Chondrocyte (in vitro differentiated cells): ENCODE results near the gene EEF2K. TPM values are rescaled to one million over a fixed set of nuclear protein-coding genes. Genes with fewer than 3 reads are reported as not detected.

Source experiments
- DNase-seq: peaks from one replicate; pipeline ENCODE4 v3.0.0; 2021; ENCODE audit warnings: mixed read lengths, low spot score
- H3K27ac Mint-ChIP-seq: one replicate; pipeline ENCODE4 v1.8.0; 2021; ENCODE audit warnings: mild to moderate bottlenecking, moderate library complexity, mixed read lengths; ENCODE audit not compliant: unreplicated experiment
- H3K27me3 Mint-ChIP-seq: 2 replicates; pipeline ENCODE4 v1.8.0; 2021; ENCODE audit warnings: low read depth, mixed read lengths
- H3K36me3 Mint-ChIP-seq: 2 replicates; pipeline ENCODE4 v1.8.0; 2021; ENCODE audit warnings: low read depth, mixed read lengths
- H3K4me1 Mint-ChIP-seq: 2 replicates; pipeline ENCODE4 v1.8.0; 2021; ENCODE audit warnings: low read depth, mild to moderate bottlenecking, mixed read lengths
- H3K4me3 Mint-ChIP-seq: one replicate; pipeline ENCODE4 v1.8.0; 2021; ENCODE audit warnings: mild to moderate bottlenecking, moderate library complexity, mixed read lengths; ENCODE audit not compliant: unreplicated experiment
- H3K9me3 Mint-ChIP-seq: 2 replicates; pipeline ENCODE4 v1.8.0; 2021; ENCODE audit warnings: low read depth, mixed read lengths
- total RNA-seq: library from RNA; stranded (reverse); gene quantifications from 3 replicates; pipeline ENCODE4 v1.2.1, GENCODE V29; 2021
- TF ChIP-seq, protein P1 (sequence below): fragments of 200-600 bp; sonication (generic); IDR thresholded peaks from 2 replicates; pipeline ENCODE4 v1.5.0; 2021; ENCODE audit warnings: antibody characterized with exemption, mild to moderate bottlenecking, moderate library complexity

Gene EEF2K
- total RNA-seq, 1 donor from 2014 or later = 32.6 TPM

GRCh38 chr16:22198547-22199293, 7.4 kb upstream of the EEF2K start:
- Mint-ChIP-seq H3K36me3 (no peaks in the 10 kb centered on the region), H3K27me3 (no peaks in the 10 kb centered on the region), H3K27ac (peak overlapping the region; percentile 97), H3K4me3 (no peak overlapping the region), H3K9me3 (no peaks in the 10 kb centered on the region), H3K4me1 (peaks cover 29% of the 10 kb centered on the region)
- TF ChIP-seq, protein P1, sequence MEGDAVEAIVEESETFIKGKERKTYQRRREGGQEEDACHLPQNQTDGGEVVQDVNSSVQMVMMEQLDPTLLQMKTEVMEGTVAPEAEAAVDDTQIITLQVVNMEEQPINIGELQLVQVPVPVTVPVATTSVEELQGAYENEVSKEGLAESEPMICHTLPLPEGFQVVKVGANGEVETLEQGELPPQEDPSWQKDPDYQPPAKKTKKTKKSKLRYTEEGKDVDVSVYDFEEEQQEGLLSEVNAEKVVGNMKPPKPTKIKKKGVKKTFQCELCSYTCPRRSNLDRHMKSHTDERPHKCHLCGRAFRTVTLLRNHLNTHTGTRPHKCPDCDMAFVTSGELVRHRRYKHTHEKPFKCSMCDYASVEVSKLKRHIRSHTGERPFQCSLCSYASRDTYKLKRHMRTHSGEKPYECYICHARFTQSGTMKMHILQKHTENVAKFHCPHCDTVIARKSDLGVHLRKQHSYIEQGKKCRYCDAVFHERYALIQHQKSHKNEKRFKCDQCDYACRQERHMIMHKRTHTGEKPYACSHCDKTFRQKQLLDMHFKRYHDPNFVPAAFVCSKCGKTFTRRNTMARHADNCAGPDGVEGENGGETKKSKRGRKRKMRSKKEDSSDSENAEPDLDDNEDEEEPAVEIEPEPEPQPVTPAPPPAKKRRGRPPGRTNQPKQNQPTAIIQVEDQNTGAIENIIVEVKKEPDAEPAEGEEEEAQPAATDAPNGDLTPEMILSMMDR = peak; percentile 6
- no peak for DNase-seq

DNA sequence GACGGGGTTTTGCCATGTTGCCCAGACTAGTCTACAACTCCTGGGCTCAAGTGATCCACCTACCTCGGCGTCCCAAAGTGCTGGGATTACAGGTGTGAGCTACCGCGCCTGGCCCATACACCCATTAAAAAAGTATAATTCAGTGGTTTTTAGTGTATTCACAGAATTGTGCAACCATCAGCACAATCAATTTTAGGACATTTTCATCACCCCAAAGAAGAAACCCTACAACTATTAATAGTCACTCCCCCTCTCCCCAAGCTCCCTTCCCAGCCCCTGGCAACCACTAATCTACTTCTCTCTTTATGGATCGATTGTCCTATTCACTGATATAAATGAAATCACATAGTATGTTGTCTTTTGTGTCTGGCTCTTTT, 3.8 kb upstream of the EEF2K start:
- Mint-ChIP-seq H3K27me3 (no peaks in the 10 kb centered on the region), H3K9me3 (peaks cover 3% of the 10 kb centered on the region), H3K27ac (no peak overlapping the region), H3K4me1 (peaks cover 34% of the 10 kb centered on the region), H3K36me3 (no peaks in the 10 kb centered on the region), H3K4me3 (no peak overlapping the region)
- TF ChIP-seq, protein P1 = no peak
- DNase-seq = no peak

- Mint-ChIP-seq H3K4me3 (no peak overlapping the region), H3K27me3 (no peaks in the 10 kb centered on the region), H3K27ac (no peak overlapping the region), H3K4me1 (peaks cover 41% of the 10 kb centered on the region), H3K9me3 (peaks cover 3% of the 10 kb centered on the region), H3K36me3 (no peaks in the 10 kb centered on the region)
- DNase-seq = no peak
- TF ChIP-seq, protein P1 = no peak
These were observed 3.0 kb upstream of the EEF2K start for GRCh38 chr16:22203091-22203490.

DNA sequence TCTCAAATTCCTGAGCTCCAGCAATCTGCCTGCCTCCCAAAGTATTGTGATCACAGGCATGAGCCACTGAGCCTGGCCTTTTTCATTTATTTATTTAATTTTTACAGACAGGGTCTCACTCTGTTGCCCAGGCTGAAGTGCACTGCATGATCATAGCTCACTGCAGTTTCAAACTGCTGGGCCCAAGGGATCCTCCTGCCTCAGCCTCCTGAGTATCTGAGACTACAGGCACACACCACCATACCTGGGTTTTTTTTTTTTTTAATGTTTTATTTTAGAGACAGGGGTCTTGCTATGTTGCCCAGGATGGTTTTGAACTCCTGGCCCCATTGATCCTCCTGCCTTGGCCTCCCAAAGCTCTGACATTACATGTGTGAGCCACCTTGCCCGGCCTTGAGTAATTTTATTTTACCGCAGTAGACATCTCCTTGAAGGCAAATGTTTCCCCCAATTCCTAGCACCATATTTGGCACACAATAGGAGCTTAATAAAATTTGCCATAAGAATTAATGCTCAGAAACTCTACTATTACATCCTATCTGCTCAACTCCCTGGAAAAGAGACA, 1.9 kb upstream of the EEF2K start:
- no peaks in the 10 kb centered on the region for H3K36me3 Mint-ChIP-seq
- peaks cover 3% of the 10 kb centered on the region for H3K9me3 Mint-ChIP-seq
- TF ChIP-seq, protein P1 = no peak
- H3K27ac Mint-ChIP-seq = no peak overlapping the region
- H3K4me1 Mint-ChIP-seq = peaks cover 41% of the 10 kb centered on the region
- H3K4me3 Mint-ChIP-seq = no peak overlapping the region
- no peaks in the 10 kb centered on the region for H3K27me3 Mint-ChIP-seq
- DNase-seq = no peak

GRCh38 chr16:22205577-22206012, 483 bp upstream of the EEF2K start:
- Mint-ChIP-seq H3K4me1 (peaks cover 39% of the 10 kb centered on the region), H3K4me3 (peak overlapping the region; percentile 64), H3K27me3 (no peaks in the 10 kb centered on the region), H3K9me3 (peaks cover 5% of the 10 kb centered on the region), H3K36me3 (peaks cover 2% of the 10 kb centered on the region), H3K27ac (peak overlapping the region; percentile 91)
- no peak for DNase-seq
- TF ChIP-seq, protein P1 = no peak
